Coronary artery (tissue), 2 donors: ENCODE measurements around the gene ZDHHC21.
A peak's percentile ranks its signal among the peaks of the same experiment; 100 is the strongest.

ENCODE experiments used
- DNase-seq: peaks from one replicate; pipeline ENCODE4 v3.0.0-alpha.2; 2017; ENCODE audit warnings: low spot score
- H3K27ac ChIP-seq, 2 donors: fragments of 200-600 bp; sonication (generic); one replicate each; pipeline ENCODE4 v1.5.1; 2016 to 2019
- H3K4me3 ChIP-seq: fragments of 200-600 bp; sonication (generic); 2 replicates; pipeline ENCODE4 v1.5.1; 2016; ENCODE audit warnings: mild to moderate bottlenecking, moderate library complexity
- TF ChIP-seq, protein P1 (sequence below): fragments of 200-600 bp; sonication (generic); IDR thresholded peaks from one replicate; pipeline ENCODE4 v1.5.1; 2019; ENCODE audit warnings: antibody characterized with exemption

ZDHHC21 gene

DNA sequence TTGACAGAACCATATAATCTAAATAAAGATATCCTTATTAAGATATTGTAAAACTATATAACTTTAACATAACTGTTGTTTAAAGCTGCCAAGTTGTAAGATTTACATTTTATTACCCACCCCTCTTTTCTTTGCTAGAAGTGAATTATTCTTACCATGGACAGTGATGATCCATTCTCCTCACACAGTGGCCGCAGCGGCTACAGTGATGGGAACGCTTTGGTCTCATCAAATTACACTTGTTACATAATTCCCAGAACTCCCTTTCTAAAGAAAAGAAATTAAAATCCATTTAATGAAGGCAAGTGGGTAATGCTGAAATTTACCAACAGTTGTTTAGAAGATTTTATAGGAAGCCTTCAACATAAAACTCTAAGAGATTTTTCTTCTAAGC lies 31.2 kb downstream of the ZDHHC21 start:
- TF ChIP-seq, protein P1, sequence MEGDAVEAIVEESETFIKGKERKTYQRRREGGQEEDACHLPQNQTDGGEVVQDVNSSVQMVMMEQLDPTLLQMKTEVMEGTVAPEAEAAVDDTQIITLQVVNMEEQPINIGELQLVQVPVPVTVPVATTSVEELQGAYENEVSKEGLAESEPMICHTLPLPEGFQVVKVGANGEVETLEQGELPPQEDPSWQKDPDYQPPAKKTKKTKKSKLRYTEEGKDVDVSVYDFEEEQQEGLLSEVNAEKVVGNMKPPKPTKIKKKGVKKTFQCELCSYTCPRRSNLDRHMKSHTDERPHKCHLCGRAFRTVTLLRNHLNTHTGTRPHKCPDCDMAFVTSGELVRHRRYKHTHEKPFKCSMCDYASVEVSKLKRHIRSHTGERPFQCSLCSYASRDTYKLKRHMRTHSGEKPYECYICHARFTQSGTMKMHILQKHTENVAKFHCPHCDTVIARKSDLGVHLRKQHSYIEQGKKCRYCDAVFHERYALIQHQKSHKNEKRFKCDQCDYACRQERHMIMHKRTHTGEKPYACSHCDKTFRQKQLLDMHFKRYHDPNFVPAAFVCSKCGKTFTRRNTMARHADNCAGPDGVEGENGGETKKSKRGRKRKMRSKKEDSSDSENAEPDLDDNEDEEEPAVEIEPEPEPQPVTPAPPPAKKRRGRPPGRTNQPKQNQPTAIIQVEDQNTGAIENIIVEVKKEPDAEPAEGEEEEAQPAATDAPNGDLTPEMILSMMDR: no peak
- no peak overlapping the region for H3K4me3 ChIP-seq
- no peak overlapping the region for H3K27ac ChIP-seq
- DNase-seq: no peak

DNA sequence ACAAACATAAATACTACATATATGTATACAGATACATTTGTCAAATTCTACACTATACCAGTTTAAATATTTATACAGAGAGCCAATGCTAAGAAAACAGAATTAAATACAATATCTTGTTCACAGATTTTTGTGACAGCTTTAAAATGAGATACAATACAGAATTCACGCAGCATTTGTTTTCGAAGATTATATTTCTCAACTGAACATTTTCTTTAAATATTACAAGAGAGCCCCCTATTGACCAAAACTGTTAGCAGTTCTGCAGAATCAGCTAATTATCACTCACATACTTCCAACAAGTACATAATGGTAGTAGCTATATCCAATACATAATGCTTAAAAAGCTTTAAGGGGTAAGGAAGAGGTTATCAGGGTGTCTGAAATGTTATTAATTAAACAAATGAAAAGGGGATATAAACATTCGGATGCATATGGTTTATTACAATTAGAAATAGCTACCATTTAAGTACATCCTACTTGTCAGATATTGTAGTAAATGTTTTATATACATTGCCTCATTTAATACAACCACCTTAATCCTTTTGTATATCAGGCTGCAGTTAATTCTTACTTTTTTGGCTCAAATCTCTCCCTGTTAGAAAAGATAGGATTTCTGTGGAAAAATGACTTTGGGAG lies 31.7 kb downstream of the ZDHHC21 start:
- no peak overlapping the region for H3K4me3 ChIP-seq
- H3K27ac ChIP-seq: no peak overlapping the region
- no peak for DNase-seq
- TF ChIP-seq, protein P1: peak; percentile 17

DNA sequence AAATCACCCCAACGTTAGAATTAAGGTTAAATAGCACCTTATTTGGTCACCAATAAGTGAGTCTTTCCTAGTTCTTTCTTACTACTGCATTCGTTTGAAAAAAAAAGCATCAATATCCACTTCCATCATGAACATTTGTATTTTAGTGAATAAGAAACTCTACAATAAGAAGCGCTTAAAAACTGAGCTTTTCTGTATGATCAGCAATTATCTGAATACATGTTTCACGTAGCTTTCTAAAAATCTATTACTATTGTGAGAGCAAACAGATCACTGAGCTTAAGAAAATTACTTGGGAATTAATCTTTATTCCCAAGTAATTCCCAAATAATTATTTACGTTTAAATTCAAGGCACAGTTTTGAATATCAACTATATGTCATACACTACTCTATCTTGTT lies 32.5 kb downstream of the ZDHHC21 start:
- Histone ChIP-seq H3K27ac (no peak overlapping the region), H3K4me3 (no peak overlapping the region)
- no peak for DNase-seq
- TF ChIP-seq, protein P1: no peak

DNA sequence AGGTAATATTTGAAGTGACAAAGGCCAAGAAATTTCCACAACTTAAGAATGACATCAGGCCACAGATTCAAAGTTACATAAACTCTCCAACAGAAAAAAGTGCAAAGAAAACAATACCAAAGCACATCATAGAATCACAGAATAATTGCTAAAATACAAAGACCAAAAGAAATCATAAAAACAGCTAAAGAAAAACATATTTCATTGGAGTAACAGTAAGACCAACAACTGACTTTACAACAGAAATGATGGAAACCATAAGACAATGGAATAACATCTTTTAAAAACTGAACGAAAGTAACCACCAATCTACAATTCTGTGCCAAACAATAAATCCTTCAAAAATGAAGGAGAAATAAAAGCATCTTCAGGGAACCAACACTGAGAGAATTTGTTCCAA lies 38.3 kb downstream of the ZDHHC21 start:
- no peak overlapping the region for H3K4me3 ChIP-seq
- no peak for DNase-seq
- TF ChIP-seq, protein P1: no peak
- no peak overlapping the region for H3K27ac ChIP-seq

DNA sequence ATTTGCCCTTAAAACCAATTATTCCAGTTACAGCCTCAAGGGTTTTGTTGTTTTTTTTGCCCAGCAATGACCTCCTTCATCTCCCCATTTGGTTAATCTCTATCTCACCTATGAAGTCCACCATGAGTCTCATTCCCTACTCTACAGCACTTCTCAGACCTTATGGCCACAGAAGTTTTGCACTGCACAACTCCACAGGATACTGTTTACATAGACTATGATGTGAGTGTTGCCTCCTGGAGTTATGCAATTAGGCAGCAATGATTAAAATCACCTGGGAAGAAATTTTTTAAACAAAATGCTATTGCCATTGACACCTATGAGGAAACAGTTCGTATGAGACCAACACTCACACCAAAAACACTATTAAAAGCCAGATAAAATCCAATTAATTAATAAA lies 39.7 kb downstream of the ZDHHC21 start:
- no peak for DNase-seq
- TF ChIP-seq, protein P1: no peak
- Histone ChIP-seq H3K4me3 (no peak overlapping the region), H3K27ac (no peak overlapping the region)

DNA sequence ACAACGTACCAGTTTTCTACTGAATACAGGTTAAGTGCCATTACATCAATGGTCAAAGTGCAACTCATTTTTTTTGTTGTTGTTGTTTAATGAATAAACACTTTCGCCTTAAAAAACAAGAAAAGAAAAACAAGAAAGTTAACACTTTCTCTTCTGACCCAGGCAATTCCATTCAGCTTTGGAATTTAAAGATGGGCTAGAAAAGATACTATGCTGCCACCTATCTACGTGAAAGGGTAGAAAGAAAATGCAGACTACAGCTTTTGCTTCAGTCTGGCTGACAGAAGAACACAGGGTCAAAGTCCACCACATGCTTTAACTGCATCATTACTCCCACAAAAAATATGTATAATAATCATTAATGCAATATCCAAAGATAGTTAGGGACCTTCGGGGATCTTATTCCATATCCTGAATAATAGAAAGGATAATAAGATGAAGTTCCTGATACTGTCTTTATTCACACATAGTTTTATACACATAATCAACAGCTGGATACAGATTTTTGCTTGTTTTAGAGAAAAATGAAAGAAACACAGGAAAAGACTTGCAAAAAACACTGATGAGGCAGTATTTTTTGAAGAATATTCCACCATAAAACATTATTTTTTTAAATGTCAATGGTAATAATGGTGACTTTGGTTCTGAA lies 40.4 kb downstream of the ZDHHC21 start:
- DNase-seq: no peak
- TF ChIP-seq, protein P1: no peak
- H3K27ac ChIP-seq: no peak overlapping the region
- H3K4me3 ChIP-seq: no peak overlapping the region

DNA sequence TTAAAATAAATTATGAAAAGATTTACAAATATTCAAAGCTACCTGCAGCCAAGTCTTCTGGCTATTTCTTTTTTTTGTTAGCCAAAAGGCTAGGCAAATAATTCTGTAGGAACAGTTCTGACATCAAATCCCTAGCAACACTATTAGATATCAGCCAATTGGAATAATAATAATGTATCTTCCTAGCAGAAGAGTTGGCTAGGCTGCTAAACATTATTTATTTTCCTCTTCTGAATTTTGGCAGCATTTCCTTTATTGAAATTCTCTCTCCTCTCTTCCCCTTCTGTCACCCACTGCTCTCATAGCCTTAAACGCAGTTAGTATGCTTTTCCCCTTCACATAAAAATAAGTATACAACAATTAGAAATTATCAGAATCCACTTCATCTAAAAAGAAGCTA lies 42.6 kb downstream of the ZDHHC21 start:
- Histone ChIP-seq H3K27ac (no peak overlapping the region), H3K4me3 (no peak overlapping the region)
- no peak for DNase-seq
- TF ChIP-seq, protein P1: no peak
